T-helper 9 cell (primary cell): Measurements from ENCODE around the gene ANKRD6.
"Not testable (repeated sequence)": the region's sequence is repeated elsewhere in the genome, so short reads cannot be mapped to it uniquely, and the experiment has no call there.

ENCODE experiments used
- DNase-seq: peaks from one replicate; pipeline ENCODE4 v3.0.0-alpha.2; 2020

The ANKRD6 gene

DNA sequence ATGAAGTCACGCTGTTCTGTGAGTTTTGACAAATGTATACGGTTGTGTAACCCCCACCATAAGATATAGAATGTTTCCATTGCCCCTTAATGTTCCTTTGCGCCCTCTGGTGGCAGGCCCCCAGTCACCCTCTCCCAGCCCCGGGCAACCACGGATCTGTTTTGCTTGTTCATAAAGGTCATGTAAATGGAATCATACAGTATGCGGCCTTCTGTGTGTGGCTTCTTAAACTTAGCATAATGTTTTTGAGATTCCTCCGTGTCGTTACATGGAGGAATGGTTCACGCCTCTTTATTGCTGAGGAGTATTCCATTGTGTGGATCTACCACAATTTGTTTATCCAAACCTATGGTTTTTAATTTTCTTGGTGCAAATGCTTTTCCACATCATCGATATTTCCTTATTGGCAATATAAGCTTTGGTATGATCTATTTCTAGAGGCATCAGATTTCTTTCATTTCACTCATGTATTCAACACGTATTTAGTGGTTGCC, 177.2 kb downstream of the ANKRD6 start:
- DNase-seq = peak; percentile 81

DNA sequence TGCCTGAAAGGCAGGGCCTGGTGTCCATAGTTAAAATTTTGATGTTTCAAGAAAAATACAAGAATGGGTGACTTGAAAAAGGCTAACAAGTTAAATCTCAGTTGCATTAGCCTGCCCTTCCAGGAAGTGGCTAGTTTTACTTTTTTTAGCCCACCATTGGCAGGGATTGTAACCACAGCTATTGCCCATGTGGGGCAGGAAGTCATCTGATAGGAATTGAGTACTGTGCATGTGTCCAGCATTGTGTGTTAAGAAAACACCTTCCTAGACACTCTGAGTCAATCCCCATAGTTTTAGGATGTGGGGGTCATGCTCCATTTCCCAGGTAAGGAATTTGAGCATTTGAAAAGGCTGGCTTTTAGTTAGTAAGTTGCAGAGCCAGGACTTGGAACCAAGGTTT, 178.7 kb downstream of the ANKRD6 start:
- no peak for DNase-seq

DNA sequence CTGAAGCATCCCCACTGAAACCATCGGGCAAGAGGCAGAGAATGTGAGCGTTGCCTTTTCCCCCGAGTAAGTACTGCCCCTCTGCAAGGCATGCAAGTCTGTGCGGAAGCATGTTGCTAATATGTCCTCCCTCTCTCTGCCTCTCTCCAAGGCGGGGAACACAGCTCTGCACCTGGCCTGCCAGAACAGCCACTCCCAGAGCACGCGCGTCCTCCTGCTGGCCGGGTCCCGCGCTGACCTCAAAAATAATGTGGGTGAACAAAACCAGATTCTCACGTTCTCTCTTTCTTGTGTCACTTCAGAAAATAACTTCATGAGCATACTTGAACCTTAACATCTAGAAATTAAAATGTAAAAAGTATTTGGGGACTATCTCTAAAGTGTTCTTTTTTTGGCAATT, 179.2 kb downstream of the ANKRD6 start:
- no peak for DNase-seq

DNA sequence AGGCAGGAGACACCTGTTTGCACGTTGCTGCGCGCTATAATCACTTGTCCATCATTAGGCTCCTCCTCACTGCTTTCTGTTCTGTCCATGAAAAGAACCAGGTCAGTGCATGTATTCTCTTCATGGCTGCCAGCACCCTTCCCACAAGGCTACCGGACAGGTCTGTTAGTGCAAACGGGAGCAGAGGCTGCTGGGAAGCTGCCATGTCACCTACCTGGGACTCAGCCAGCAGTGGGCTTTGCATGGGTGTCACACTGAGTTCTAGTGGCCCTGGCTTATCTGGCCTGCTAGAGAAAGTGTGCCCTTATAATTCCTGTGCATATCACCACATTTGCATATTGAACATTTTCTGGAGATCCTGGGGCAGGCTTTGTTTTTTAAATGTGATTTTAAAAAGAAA, 180.8 kb downstream of the ANKRD6 start:
- DNase-seq = no peak

DNA sequence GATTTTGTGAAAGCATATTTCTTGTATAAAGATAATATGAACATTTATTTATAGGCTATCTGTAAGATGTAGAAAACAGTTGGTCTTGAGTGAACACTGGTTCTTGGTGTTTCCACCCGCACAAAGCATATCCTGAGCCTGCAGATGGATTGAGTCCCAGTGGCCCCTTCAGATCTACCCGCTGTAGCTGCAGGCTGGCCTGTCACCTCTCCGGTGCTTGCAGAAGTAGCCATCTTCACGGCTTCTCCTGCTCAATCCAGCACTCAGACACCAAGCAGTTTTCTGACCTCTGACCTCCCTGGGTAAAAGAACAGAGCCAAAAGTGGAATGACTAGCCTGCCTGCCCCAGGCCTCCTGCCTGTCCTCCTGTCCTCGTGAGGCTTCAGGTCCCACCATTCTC, 182.9 kb downstream of the ANKRD6 start:
- DNase-seq = no peak

DNA sequence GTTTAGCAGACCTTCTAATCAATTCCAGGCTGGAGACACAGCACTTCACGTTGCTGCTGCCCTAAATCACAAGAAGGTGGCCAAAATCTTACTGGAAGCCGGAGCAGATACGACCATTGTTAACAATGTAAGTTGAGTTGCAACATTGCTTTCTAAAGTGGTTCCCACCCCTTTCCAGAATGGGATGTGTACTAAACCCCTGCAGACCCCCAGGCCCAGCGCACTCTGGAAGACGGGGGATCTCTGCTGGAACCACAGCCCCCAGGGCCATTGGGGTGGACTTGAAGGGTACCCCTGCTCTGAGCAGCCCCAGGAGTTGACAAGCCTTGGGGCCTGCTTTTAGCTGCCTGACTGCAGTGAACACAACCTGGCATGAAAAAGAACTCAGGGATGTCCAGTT, 183.6 kb downstream of the ANKRD6 start:
- DNase-seq = no peak

DNA sequence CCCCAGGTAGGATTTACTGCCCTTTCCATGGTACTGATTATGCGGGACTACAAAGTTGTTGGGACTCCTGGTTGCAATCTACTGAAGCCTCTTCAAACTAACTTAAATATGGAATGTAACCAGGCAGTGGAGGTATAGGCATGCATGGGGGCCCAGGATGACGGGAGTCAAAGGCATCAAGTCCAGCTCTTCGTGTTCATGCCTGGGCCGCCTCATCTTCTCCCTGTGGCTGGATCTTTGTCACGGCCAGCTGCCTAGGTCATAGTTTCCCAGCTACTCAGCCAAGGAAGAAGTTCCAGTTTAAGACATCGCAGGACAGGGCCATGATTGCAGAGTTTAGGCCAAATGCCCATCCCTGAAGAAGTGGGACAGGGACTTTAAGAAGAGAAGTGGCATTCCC, 185.1 kb downstream of the ANKRD6 start:
- no peak for DNase-seq

DNA sequence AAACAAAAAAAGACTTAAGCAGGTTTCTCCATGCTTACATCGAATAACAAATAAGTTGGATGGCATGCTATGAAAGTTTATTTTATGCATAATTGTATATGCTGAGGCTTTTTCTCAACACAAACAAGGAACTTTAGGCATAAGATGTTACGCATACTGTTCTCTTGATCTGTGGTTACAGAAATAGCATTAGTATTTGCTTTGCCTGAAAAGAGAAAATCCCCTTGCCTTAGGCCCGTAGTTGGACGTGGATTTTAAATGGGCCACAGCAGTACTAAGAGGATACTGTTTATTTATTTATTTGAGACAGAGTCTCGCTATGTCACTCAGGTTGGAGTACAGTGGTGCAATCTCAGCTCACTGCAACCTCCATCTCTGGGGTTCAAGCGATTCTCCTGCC, 186.6 kb downstream of the ANKRD6 start:
- DNase-seq = no peak

DNA sequence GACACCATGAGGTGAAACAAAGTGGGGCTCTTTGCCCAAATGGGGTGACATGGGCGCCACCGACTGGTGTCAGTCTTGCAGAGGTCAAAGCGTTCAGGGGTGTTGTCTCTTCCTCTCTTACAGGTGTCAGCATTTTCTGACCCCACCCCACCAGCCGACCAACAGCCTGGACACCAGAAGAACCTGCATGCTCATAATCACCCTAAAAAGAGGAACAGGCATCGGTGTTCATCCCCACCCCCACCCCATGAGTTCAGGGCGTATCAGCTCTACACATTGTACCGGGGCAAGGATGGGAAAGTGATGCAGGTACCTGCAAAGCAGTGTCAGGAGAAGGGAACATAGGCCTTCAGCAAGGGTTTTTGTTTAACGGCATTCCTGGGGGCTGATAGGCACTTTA, 190.8 kb downstream of the ANKRD6 start:
- DNase-seq = no peak

DNA sequence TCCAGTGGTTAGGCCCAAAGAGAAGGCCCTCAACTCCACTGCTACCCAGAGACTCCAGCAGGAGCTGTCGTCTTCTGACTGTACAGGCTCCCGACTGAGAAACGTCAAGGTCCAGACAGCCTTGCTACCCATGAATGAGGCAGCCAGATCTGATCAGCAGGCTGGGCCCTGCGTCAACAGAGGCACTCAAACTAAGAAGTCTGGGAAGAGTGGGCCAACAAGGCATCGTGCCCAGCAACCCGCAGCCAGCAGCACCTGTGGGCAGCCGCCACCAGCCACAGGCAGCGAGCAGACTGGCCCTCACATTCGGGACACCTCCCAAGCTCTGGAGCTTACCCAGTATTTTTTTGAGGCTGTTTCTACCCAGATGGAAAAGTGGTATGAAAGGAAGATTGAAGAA, 197.5 kb downstream of the ANKRD6 start:
- no peak for DNase-seq

DNA sequence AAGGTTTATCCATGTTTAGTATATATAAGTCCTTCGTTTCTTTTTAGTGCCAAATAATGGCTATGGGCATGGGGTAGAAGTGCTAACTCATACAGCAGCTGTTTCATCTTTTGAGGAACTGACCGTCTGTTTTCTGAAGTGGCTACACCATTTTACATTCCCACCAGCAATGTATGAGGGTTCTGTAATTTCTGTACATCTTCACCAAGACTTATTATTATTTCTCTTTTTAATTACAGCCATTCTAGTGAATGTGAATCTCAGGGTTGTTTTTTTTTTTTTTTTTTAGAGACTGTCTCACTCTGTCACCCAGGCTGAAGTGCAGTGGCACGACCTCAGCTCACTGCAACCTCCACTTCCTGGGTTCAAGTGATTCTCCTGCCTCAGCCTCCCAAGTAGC, 203.5 kb downstream of the ANKRD6 start:
- not testable (repeated sequence) for DNase-seq

DNA sequence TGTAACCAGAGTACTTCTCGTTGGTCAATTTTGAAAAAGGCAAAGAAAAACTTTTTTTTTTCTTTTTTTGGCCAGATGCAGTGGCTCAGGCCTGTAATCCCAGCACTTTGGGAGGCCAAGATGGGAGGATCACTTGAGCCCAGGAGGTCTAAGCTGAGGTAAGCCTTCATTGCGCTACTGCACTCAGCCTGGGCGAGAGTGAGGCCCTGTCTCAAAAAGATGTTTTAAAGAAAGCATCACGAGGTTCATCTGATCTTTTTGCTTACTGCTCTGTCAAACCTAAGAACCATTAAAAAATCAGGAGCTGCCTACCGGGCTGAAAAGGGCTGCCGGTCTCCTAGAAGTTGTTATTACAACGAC, 205.0 kb downstream of the ANKRD6 start:
- no peak for DNase-seq

DNA sequence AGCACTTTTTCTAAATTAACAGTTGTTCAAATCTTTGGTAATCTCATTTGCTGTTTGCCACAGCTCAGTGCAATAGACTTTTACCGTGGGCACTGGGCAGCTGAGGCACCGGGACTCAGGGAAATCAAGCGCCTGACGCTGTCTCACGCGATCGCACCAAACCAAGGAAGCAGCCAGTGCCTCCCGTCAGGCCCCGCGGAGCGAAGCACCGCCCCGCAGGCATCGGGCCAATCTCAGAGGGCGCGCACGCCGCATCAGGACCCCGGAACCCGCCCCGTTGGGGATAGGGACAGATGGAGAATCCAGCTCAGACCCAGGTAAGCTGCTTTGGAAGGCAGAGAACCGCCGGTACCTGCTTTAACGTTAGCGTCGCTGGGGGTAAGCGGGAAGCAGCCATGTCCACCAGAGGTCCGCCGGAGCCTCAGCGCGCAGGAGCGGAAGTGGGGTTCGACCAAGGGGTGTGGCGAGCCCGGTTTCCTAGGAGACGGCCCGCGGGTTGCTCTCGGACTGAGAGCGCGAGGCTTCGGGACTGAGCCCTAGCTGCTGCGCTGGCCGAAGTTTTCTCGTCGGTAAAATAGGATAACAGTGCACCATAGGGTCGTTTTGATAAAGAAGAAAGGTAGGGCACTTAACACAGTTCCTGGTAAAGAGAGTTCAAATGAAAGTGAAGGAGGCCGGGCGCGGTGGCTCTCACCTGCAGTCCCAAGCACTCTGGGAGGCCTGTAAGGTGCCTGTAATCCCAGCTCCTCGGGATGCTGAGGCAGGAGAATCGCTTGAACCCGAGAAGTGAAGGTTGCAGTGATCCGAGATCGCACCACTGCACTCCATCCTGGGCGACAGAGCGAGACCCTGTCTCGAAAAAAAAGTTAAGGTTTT, 205.6 kb downstream of the ANKRD6 start, which contains the start of gene LYRM2:
Gene LYRM2, minus strand, starts transcription at position 428 of the 876 bp plus-strand sequence. Its CDS starts 31 bp downstream, at position 397.
- DNase-seq = peak; percentile 84

DNA sequence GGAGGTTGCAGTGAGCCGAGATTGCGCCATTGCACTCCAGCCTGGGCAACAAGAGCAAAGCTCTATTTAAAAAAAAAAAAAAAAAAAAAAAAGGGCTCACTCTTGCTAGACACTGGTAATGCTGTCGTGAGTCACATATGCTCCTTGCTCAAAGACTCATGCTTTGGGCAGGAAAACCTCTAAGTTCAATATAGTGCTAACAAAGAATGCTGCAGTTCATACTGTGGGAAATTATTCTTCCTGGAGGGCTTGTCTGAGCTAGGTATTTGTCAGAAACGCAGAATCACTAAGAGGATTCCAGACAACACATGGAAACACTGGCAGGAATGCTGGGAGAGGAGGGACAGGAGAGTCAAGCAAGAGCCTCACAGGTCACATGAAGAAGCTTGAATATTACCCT, 207.9 kb downstream of the ANKRD6 start:
- DNase-seq = no peak

DNA sequence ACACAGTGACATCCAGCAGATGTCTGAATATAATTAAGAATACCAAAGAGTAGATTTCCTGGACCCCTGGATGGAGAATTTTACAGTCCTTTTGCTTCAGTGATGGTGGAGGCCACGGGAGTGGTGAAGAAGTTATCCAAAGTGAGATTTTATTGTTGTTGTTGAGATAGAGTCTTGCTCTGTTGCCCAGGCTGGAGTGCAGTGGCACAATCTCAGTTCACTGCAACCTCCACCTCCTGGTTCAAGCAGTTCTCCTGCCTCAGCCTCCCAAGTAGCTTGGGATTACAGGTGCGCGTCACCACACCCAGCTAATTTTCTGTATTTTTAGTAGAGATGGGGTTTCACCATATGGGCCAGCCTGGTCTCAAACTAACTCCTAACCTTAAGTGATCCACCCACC, 208.6 kb downstream of the ANKRD6 start:
- not testable (repeated sequence) for DNase-seq

DNA sequence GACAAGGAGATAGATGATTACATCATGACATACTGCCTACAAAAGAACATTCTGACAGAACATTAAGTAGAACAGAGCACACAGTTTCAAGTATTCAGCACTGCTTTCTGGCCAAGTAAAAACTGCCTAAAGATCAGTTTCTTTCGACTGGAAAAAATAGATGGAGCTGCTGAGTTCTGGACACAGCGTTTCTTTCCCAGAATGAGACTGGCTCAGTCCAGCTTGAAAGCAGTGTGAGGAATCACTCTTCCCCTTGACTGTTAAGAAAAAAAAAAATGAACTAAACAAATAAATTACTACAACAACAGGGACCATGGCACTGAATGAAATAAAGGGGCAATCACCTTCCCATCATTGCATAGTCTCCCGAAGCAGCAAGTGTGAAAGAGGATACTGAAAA, 210.0 kb downstream of the ANKRD6 start:
- no peak for DNase-seq

DNA sequence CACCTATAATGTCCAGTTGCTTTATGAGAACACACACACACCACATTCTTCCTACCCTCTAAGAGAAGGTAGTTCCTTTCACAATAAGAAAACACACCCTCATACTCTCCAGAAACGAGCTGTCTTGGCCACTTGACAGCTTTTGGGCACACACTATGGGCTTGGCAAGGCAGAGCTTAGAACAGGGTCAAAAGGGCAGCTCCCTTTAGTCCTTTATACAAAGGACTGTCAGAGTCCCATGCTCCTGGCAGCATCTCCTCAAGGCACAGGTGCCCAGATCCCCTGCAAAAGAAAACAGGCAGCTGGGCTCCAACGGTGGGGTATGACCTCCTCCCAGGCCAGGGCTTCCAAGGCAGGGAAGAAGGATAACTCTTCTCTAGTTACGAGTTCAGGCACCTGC, 210.5 kb downstream of the ANKRD6 start:
- no peak for DNase-seq

DNA sequence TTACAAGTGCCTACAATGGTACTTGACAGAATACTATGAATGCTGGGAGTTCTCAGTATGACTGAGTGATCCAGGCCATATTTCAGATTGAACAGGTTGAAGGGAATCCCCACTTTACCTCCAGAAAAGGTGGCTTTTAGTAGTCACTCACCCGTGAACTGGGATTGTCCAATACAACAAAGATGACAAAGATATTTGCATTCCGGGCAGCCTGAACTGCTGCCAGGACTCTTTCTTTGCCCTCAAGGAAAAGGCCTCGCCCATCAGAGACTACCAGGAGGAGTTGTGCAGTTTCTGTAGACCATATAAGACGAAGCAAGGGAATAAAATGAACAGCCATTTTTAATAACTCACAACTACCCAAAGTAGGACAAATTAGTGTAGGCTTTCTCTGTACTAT, 211.9 kb downstream of the ANKRD6 start:
- DNase-seq = no peak

DNA sequence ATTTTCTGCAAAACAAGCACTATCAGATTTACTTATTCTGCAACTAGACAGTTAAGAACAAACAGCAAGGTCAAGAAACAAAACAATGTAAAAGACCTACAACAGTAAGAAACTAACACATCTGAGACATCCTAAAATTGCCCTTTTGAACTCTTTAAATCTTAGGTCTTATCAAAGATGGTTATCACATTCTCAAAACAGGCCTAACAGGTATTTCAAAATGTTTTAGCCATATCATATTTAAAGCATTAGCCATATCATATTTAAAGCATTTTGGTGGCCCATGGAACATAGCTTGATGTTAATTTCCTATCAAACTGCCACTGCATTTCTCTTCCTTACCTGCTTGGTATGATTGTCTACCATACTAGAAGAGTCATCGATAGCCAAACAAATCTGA, 216.7 kb downstream of the ANKRD6 start:
- no peak for DNase-seq

DNA sequence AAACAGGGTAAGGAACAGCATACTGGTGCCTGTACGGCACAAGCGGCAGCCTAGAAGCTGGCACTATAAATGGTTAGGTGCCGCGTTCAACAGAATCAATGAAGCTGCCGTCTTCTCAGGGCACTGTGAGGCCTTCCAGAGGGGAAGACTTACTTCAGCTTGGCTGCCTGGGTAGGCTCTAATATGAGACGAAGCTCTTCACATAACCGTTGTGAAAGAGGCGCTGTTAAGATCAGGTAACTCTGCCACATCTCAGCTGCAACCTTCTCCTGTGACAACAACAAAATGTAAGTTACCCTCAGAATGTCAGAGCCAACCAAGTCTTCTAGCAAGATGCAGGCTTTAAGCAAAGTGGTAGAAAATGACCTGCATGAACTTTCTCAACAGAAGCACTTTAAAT, 217.6 kb downstream of the ANKRD6 start:
- DNase-seq = no peak

DNA sequence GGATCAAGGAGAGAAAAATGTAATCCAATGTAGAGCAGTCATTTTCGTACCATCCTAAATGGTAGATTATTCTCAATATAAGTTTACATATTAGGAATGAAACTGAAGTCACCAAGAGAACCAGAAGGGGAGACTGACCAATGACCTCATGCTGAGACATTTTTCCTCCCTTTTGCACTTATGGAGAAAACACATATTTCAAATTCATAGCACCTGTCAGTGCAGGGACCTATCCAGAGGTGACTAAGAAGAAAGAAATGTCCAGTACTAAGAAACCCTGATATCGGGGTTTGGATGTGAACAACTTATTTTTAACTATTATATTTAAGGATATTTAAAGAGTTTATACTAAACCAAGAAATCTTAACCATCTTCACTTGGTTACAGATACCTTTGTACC, 222.2 kb downstream of the ANKRD6 start:
- no peak for DNase-seq

DNA sequence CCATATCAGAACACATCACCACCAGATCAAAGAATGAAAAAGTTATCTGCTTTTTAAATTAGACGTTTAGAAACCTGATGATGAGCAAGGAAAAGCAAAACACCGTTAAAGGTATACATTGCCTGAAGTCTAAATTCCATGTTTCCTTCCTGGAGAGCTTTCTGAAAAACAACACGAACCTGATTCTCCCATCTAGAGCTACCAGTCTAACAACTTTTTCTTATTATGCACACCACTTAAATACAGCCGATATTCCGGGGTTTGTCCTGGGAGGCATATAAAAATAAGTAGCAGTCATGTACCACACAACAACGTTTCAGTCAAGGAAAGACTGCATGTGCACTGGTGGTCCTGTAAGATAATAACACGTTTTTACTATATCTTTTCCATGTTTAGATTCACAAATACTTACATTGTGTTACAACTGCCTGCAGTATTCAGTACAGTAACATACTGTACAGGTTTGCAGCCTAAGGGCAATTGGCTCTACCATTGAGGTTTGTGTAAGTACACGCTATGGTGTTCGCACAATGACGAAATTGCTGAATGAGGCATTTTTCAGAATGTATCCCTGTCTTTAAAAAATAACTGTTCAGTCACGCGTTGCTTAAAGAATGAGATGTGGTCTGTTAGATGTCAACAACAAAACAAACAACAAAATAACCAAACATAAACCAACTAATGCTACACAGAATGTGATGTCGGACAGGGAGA, 224.7 kb downstream of the ANKRD6 start:
- no peak for DNase-seq

DNA sequence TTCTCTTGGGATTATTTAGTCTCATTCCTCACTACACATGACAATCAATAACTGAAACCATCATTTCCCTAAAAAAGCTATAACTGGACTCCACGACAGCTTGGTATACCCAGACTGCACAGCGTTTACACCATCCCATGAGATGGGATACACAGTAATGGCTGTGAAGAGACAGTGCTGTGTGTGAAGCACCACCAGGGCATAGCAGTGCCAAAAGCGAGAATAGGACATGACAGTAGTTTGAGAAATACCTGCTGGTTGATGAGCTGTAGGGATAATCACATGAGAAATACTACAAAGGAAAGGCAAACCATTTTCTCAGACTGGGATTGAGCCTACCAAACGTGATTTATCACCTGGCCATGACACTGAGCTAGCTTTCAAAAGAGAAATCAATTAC, 228.0 kb downstream of the ANKRD6 start:
- no peak for DNase-seq

DNA sequence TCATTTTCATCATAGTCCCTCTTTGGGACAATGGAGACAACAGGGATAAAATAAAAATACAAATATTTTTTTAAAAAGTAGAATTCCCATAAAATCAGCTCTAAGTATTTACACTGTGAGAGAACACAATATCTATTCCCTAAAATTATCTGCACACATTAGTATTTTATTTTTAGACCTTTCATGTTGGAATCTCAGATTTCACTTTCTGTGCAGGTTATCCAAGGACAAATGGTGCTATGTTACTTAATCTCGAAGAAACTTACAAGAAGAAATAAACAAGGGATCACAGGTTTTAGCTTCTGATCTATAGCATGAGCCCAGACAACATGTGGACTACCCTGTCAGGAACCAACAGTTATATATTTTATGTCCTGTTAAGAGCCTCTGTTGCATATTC, 228.6 kb downstream of the ANKRD6 start:
- DNase-seq = no peak
